ENCODE measurements around the gene VHLL.

VHLL gene

GRCh38 chr1:156249593-156249992, 49.5 kb downstream of the VHLL start:
- DNase-seq: no peak
